Mesenchymal stem cell (in vitro differentiated cells and primary cell): ENCODE results near the gene REEP1.

ENCODE experiments used
- DNase-seq: peaks from one replicate; pipeline ENCODE4 v3.0.0-alpha.2; 2013
- H2AFZ ChIP-seq: one replicate; pipeline ENCODE4 v1.6.1; 2013; ENCODE audit warnings: low read depth, mild to moderate bottlenecking, control low read depth, inconsistent platforms, low read length, moderate library complexity
- H2AK5ac ChIP-seq: 2 replicates; pipeline ENCODE4 v1.6.1; 2013; ENCODE audit warnings: low read length, moderate library complexity, mild to moderate bottlenecking, inconsistent platforms; ENCODE audit not compliant: severe bottlenecking
- H2BK120ac ChIP-seq: one replicate; pipeline ENCODE4 v1.6.1; 2013; ENCODE audit warnings: low read depth, mild to moderate bottlenecking, inconsistent platforms, low read length, moderate library complexity
- H2BK12ac ChIP-seq, 2 experiments: one replicate each; pipeline ENCODE4 v1.6.1; 2013; ENCODE audit warnings: inconsistent platforms in 2 of 2, low read length in 2 of 2, mild to moderate bottlenecking in 2 of 2, moderate library complexity in 2 of 2, control low read depth in 1 of 2
- H2BK15ac ChIP-seq: one replicate; pipeline ENCODE4 v1.6.1; 2013; ENCODE audit warnings: mild to moderate bottlenecking, low read depth, inconsistent platforms; ENCODE audit not compliant: poor library complexity, severe bottlenecking
- H2BK5ac ChIP-seq: 2 replicates; pipeline ENCODE4 v1.6.1; 2013; ENCODE audit warnings: low read depth, mild to moderate bottlenecking, low read length, control low read depth, inconsistent platforms; ENCODE audit not compliant: poor library complexity, severe bottlenecking
- H3K14ac ChIP-seq, 2 experiments: one replicate each; pipeline ENCODE4 v1.6.1; 2013; ENCODE audit warnings: inconsistent platforms in 2 of 2, low read length in 2 of 2, control low read depth in 1 of 2, mild to moderate bottlenecking in 1 of 2, moderate library complexity in 1 of 2
- H3K18ac ChIP-seq, 2 experiments: one replicate each; pipeline ENCODE4 v1.6.1; 2013; ENCODE audit warnings: inconsistent platforms in 2 of 2, low read length in 2 of 2, control low read depth in 1 of 2, low read depth in 1 of 2, mild to moderate bottlenecking in 1 of 2
- H3K23ac ChIP-seq, 2 experiments: one replicate each; pipeline ENCODE4 v1.6.1; 2013; ENCODE audit warnings: inconsistent platforms in 2 of 2, low read length in 2 of 2, mild to moderate bottlenecking in 2 of 2, moderate library complexity in 2 of 2, control low read depth in 1 of 2
- H3K27ac ChIP-seq: 2 replicates; pipeline ENCODE4 v1.5.1; 2013; ENCODE audit warnings: mild to moderate bottlenecking, moderate library complexity, low read length, control low read depth, inconsistent platforms; ENCODE audit not compliant: poor library complexity, severe bottlenecking
- H3K27me3 ChIP-seq, 2 experiments: 2 replicates each; pipeline versions ENCODE4 v1.6.1 to v1.7.0; 2013; ENCODE audit warnings: low read length in 2 of 2, mild to moderate bottlenecking in 2 of 2, moderate library complexity in 2 of 2, control low read depth in 1 of 2, inconsistent platforms in 1 of 2; ENCODE audit not compliant: control insufficient read depth in 1 of 2, insufficient read depth in 1 of 2
- H3K36me3 ChIP-seq, 2 experiments: 2 replicates each; pipeline versions ENCODE4 v1.6.1 to v1.7.0; 2013; ENCODE audit warnings: low read length in 2 of 2, control low read depth in 1 of 2, inconsistent platforms in 1 of 2, low read depth in 1 of 2, mild to moderate bottlenecking in 1 of 2; ENCODE audit not compliant: insufficient read depth in 2 of 2, control insufficient read depth in 1 of 2
- H3K4ac ChIP-seq, 2 experiments: one replicate each; pipeline ENCODE4 v1.6.1; 2013; ENCODE audit warnings: inconsistent platforms in 2 of 2, low read length in 2 of 2, mild to moderate bottlenecking in 2 of 2, moderate library complexity in 2 of 2, control low read depth in 1 of 2, low read depth in 1 of 2
- H3K4me1 ChIP-seq: 2 replicates; pipeline ENCODE4 v1.6.1; 2013; ENCODE audit warnings: low read depth, low read length, control low read depth; ENCODE audit not compliant: control insufficient read depth, insufficient read depth
- H3K4me2 ChIP-seq: 2 replicates; pipeline ENCODE4 v1.6.1; 2013; ENCODE audit warnings: low read length, mild to moderate bottlenecking, inconsistent platforms; ENCODE audit not compliant: poor library complexity, severe bottlenecking
- H3K4me3 ChIP-seq, 2 experiments: 2 replicates each; pipeline versions ENCODE4 v1.5.1 to v1.7.0; 2013; ENCODE audit warnings: low read length in 2 of 2, mild to moderate bottlenecking in 2 of 2, control low read depth in 1 of 2, low read depth in 1 of 2; ENCODE audit not compliant: insufficient read depth in 1 of 2
- H3K79me1 ChIP-seq: replicated peaks from 2 replicates; pipeline ENCODE4 v1.6.1; 2013; ENCODE audit warnings: mild to moderate bottlenecking, control low read depth, low read length, inconsistent platforms; ENCODE audit not compliant: poor library complexity, severe bottlenecking
- H3K9ac ChIP-seq: 2 replicates; pipeline ENCODE4 v1.7.0; 2013; ENCODE audit warnings: mild to moderate bottlenecking, low read length, moderate library complexity
- H3K9me3 ChIP-seq: 2 replicates; pipeline ENCODE4 v1.7.0; 2013; ENCODE audit warnings: mild to moderate bottlenecking, low read length; ENCODE audit not compliant: control insufficient read depth
- H4K8ac ChIP-seq: one replicate; pipeline ENCODE4 v1.6.1; 2013; ENCODE audit warnings: inconsistent platforms, mild to moderate bottlenecking, low read length, moderate library complexity
- H4K91ac ChIP-seq: one replicate; pipeline ENCODE4 v1.6.1; 2013; ENCODE audit warnings: mild to moderate bottlenecking, low read length, inconsistent platforms
- WGBS: methylation state at CpG from one replicate; pipeline ENCODE4 v1.1.7; 2013; ENCODE audit warnings: mixed read lengths; 5-methylcytosine and 5-hydroxymethylcytosine counted together

REEP1 gene

GRCh38 chr2:86189782-86190416, 147.5 kb downstream of the REEP1 start:
- Histone ChIP-seq H3K36me3 (peaks cover 7 to 29% of the 10 kb centered on the region in 2 experiments), H2BK12ac (no peak overlapping the region), H3K18ac (no peak overlapping the region), H2BK5ac (no peak overlapping the region), H2BK15ac (no peak overlapping the region), H2AK5ac (no peak overlapping the region), H3K4me1 (peaks cover 10% of the 10 kb centered on the region), H3K4me3 (no peak overlapping the region), H3K9ac (no peak overlapping the region), H3K9me3 (no peaks in the 10 kb centered on the region), H2BK120ac (no peak overlapping the region), H3K79me1 (no peaks in the 10 kb centered on the region), H4K91ac (no peak overlapping the region), H3K27me3 (no peaks in the 10 kb centered on the region), H3K14ac (no peak overlapping the region), H3K4ac (no peak overlapping the region), H2AFZ (no peak overlapping the region), H4K8ac (no peak overlapping the region), H3K27ac (no peak overlapping the region), H3K4me2 (no peak overlapping the region), H3K23ac (no peak overlapping the region)
- no peak for DNase-seq
- 100% methylated on average over 4 of the region's 7 CpGs for WGBS

GRCh38 chr2:86186431-86186830, 151.0 kb downstream of the REEP1 start:
- no peak overlapping the region for H3K9ac ChIP-seq
- H2BK120ac ChIP-seq: no peak overlapping the region
- no peaks in the 10 kb centered on the region for H3K27me3 ChIP-seq
- H3K79me1 ChIP-seq: no peaks in the 10 kb centered on the region
- DNase-seq: no peak
- no peak overlapping the region for H4K8ac ChIP-seq
- no peak overlapping the region for H3K23ac ChIP-seq
- no peak overlapping the region for H2AK5ac ChIP-seq
- H3K9me3 ChIP-seq: no peaks in the 10 kb centered on the region
- H3K4ac ChIP-seq: no peak overlapping the region
- peaks cover 7 to 27% of the 10 kb centered on the region in 2 experiments for H3K36me3 ChIP-seq
- H2BK15ac ChIP-seq: no peak overlapping the region
- no peak overlapping the region for H2BK5ac ChIP-seq
- H2BK12ac ChIP-seq: no peak overlapping the region
- peaks cover 5% of the 10 kb centered on the region for H3K4me1 ChIP-seq
- H3K14ac ChIP-seq: no peak overlapping the region
- H4K91ac ChIP-seq: no peak overlapping the region
- H2AFZ ChIP-seq: no peak overlapping the region
- no peak overlapping the region for H3K4me2 ChIP-seq
- H3K27ac ChIP-seq: peak overlapping the region; percentile 18
- H3K18ac ChIP-seq: no peak overlapping the region
- no peak overlapping the region for H3K4me3 ChIP-seq

GRCh38 chr2:86185517-86186212, 151.8 kb downstream of the REEP1 start:
- H4K8ac ChIP-seq: no peak overlapping the region
- no peak overlapping the region for H2BK5ac ChIP-seq
- no peak overlapping the region for H2BK120ac ChIP-seq
- H2AFZ ChIP-seq: no peak overlapping the region
- DNase-seq: no peak
- H3K18ac ChIP-seq: no peak overlapping the region
- H3K4me1 ChIP-seq: peaks cover 4% of the 10 kb centered on the region
- H3K14ac ChIP-seq: no peak overlapping the region
- H3K27me3 ChIP-seq: no peaks in the 10 kb centered on the region
- no peak overlapping the region for H3K4ac ChIP-seq
- H2BK12ac ChIP-seq: no peak overlapping the region
- peak overlapping the region; percentile 35 for H3K9ac ChIP-seq
- no peak overlapping the region for H3K23ac ChIP-seq
- H3K9me3 ChIP-seq: no peaks in the 10 kb centered on the region
- no peak overlapping the region for H4K91ac ChIP-seq
- H3K4me3 ChIP-seq: no peak overlapping the region
- H3K4me2 ChIP-seq: no peak overlapping the region
- no peak overlapping the region for H2AK5ac ChIP-seq
- 85% methylated on average over 1 of the region's 1 CpG for WGBS
- H3K79me1 ChIP-seq: peaks cover 1% of the 10 kb centered on the region
- H3K27ac ChIP-seq: peak overlapping the region; percentile 46
- H3K36me3 ChIP-seq: peaks cover 4 to 30% of the 10 kb centered on the region in 2 experiments
- H2BK15ac ChIP-seq: no peak overlapping the region

GRCh38 chr2:86176597-86176996, 160.8 kb downstream of the REEP1 start:
- H3K9me3 ChIP-seq: no peaks in the 10 kb centered on the region
- no peak for DNase-seq
- no peak overlapping the region for H3K27ac ChIP-seq
- no peak overlapping the region for H4K91ac ChIP-seq
- no peak overlapping the region for H3K9ac ChIP-seq
- peaks cover 21 to 72% of the 10 kb centered on the region in 2 experiments for H3K36me3 ChIP-seq
- no peaks in the 10 kb centered on the region for H3K27me3 ChIP-seq
- no peak overlapping the region for H4K8ac ChIP-seq
- H3K18ac ChIP-seq: no peak overlapping the region
- H2BK12ac ChIP-seq: no peak overlapping the region
- H3K79me1 ChIP-seq: peaks cover 17% of the 10 kb centered on the region
- H2AK5ac ChIP-seq: no peak overlapping the region
- no peak overlapping the region for H3K4me2 ChIP-seq
- H3K4me1 ChIP-seq: no peaks in the 10 kb centered on the region
- H2AFZ ChIP-seq: no peak overlapping the region
- no peak overlapping the region for H2BK120ac ChIP-seq
- H3K14ac ChIP-seq: no peak overlapping the region
- H3K4ac ChIP-seq: no peak overlapping the region
- H3K4me3 ChIP-seq: no peak overlapping the region
- H3K23ac ChIP-seq: no peak overlapping the region
- no peak overlapping the region for H2BK5ac ChIP-seq
- H2BK15ac ChIP-seq: no peak overlapping the region
